CD4-positive, alpha-beta T cell treated with Interleukin-15 for 4 hours (primary cell): ENCODE results near the gene CD3D.

Source experiments
- DNase-seq: peaks from one replicate; pipeline ENCODE4 v3.0.0-alpha.2; 2020; ENCODE audit warnings: low spot score

Gene CD3D

GRCh38 chr11:118342503-118343161 is at the start of gene CD3D:
TSS of gene CD3D (minus strand) at chr11:118342705. CDS start at chr11:118342607, 98 bp downstream.
- DNase-seq: peak; percentile 79

GRCh38 chr11:118383657-118384056 is 41.2 kb upstream of the CD3D start:
- no peak for DNase-seq

GRCh38 chr11:118382954-118383353 is 40.4 kb upstream of the CD3D start:
- DNase-seq: no peak

- DNase-seq: no peak
These were observed 38.1 kb upstream of the CD3D start for GRCh38 chr11:118380571-118380970.

- DNase-seq: no peak
These were observed 37.0 kb upstream of the CD3D start for GRCh38 chr11:118379497-118379896.

- no peak for DNase-seq
These were observed 33.5 kb upstream of the CD3D start for GRCh38 chr11:118375978-118376377.

GRCh38 chr11:118374729-118375128 is 32.2 kb upstream of the CD3D start:
- no peak for DNase-seq

GRCh38 chr11:118373871-118374270 is 31.4 kb upstream of the CD3D start:
- DNase-seq: no peak

- no peak for DNase-seq
These were observed 30.8 kb upstream of the CD3D start for GRCh38 chr11:118373263-118373662.

- no peak for DNase-seq
These were observed 28.3 kb upstream of the CD3D start for GRCh38 chr11:118370774-118371173.

GRCh38 chr11:118366287-118366686 is 23.8 kb upstream of the CD3D start:
- no peak for DNase-seq

GRCh38 chr11:118364956-118365615 is 22.6 kb upstream of the CD3D start:
- DNase-seq: no peak

- DNase-seq: peak; percentile 98
These were observed 16.9 kb upstream of the CD3D start, which contains the start of gene UBE4A for GRCh38 chr11:118359295-118359958. TSS of gene UBE4A (plus strand) at chr11:118359600. CDS start at chr11:118365081, 5,481 bp downstream.

GRCh38 chr11:118358071-118358470 is 15.6 kb upstream of the CD3D start:
- DNase-seq: no peak

GRCh38 chr11:118353084-118353710 is 10.7 kb upstream of the CD3D start:
- DNase-seq: peak; percentile 72

GRCh38 chr11:118349475-118349874 is 7.0 kb upstream of the CD3D start:
- DNase-seq: no peak

- peak; percentile 79 for DNase-seq
These were observed 1.5 kb upstream of the CD3D start, which contains the start of gene CD3G for GRCh38 chr11:118343981-118344515. TSS of gene CD3G (plus strand) at chr11:118344344. CDS start at chr11:118344424, 80 bp downstream.

GRCh38 chr11:118343248-118343647 is 743 bp upstream of the CD3D start:
- no peak for DNase-seq

GRCh38 chr11:118341815-118342489 is 553 bp downstream of the CD3D start:
- DNase-seq: no peak

GRCh38 chr11:118341261-118341660 is 1.2 kb downstream of the CD3D start:
- no peak for DNase-seq

GRCh38 chr11:118340449-118340848 is 2.1 kb downstream of the CD3D start:
- no peak for DNase-seq
